Activated CD4-positive, alpha-beta memory T cell treated with anti-CD3 and anti-CD28 coated beads, Interleukin-2, amount 10 ng/mL, durations not matched to agents 7 days and 5 days (primary cell): ENCODE data around the gene JMJD1C. TPM values are rescaled to one million over a fixed set of nuclear protein-coding genes. Genes with fewer than 3 reads are reported as not detected.
A peak's percentile ranks its signal among the peaks of the same experiment; 100 is the strongest.

Experiments used
- CTCF ChIA-PET: fragments of 350-600 bp; sonication (Branson Sonifier 250); formaldehyde crosslinking; loops from one replicate; lab custom pipeline; 2021; ENCODE audit warnings: antibody characterized with exemption, inconsistent platforms; lab: Charles Lee
- POLR2A ChIA-PET: fragments of 350-600 bp; sonication (Branson Sonifier 250); formaldehyde crosslinking; loops from one replicate; lab custom pipeline; 2021; ENCODE audit warnings: antibody characterized with exemption; lab: Charles Lee
- DNase-seq: peaks from one replicate; pipeline ENCODE4 v3.0.0-alpha.2; 2020
- H3K27ac Mint-ChIP-seq: one replicate; pipeline ENCODE4 v1.8.0; 2021; ENCODE audit warnings: mild to moderate bottlenecking, mixed read lengths
- H3K27me3 Mint-ChIP-seq: one replicate; pipeline ENCODE4 v1.8.0; 2021; ENCODE audit warnings: mixed read lengths
- H3K36me3 Mint-ChIP-seq: one replicate; pipeline ENCODE4 v1.8.0; 2021; ENCODE audit warnings: low read depth, mixed read lengths
- H3K4me1 Mint-ChIP-seq: one replicate; pipeline ENCODE4 v1.8.0; 2021; ENCODE audit warnings: mixed read lengths
- H3K4me3 Mint-ChIP-seq: one replicate; pipeline ENCODE4 v1.8.0; 2021; ENCODE audit warnings: mild to moderate bottlenecking, mixed read lengths
- H3K9me3 Mint-ChIP-seq: one replicate; pipeline ENCODE4 v1.8.0; 2021; ENCODE audit warnings: mixed read lengths
- total RNA-seq, 2 experiments: library from RNA; stranded (reverse); gene quantifications; one replicate each; pipeline ENCODE4 v1.2.3, GENCODE V29; 2021

Gene JMJD1C
- total RNA-seq, 2 experiments from 2014 or later = 65.6 to 66.8 TPM

DNA sequence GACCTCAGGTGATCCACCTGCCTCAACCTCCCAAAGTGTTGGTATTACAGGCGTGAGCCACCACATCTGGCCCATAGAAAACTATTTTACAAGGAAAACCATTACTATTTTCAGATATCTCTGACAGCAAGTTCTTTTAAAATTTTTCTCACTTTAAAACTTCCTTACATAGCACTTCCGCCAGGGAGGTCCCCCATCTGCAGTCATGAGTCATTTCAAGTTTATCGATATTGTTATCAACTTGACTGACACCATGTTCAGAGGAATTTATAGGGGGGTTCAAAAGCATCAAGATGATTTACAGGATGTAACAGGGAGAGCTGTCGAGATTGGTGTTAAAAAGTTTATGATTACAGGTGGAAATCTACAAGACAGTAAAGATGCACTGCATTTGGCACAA, 243.8 kb downstream of the JMJD1C start:
- ChIA-PET CTCF (interaction anchor here (1.3 kb wide), 1 partner anchor 55 kb away, joined by 4 read pairs; no protein-coding TSS in a partner anchor), POLR2A (interaction anchor here (1.5 kb wide), 1 partner anchor 14 kb away, joined by 3 read pairs; no protein-coding TSS in a partner anchor)
- H3K36me3 Mint-ChIP-seq = peaks cover 5% of the 10 kb centered on the region
- DNase-seq = no peak
- no peaks in the 10 kb centered on the region for H3K27me3 Mint-ChIP-seq
- peak overlapping the region; percentile 74 for H3K27ac Mint-ChIP-seq
- H3K9me3 Mint-ChIP-seq = no peaks in the 10 kb centered on the region
- H3K4me3 Mint-ChIP-seq = no peak overlapping the region
- peaks cover 66% of the 10 kb centered on the region for H3K4me1 Mint-ChIP-seq

GRCh38 chr10:63219749-63220148, 246.0 kb downstream of the JMJD1C start:
- no peak for DNase-seq
- H3K27me3 Mint-ChIP-seq = no peaks in the 10 kb centered on the region

GRCh38 chr10:63217120-63217605, 248.6 kb downstream of the JMJD1C start:
- no peaks in the 10 kb centered on the region for H3K27me3 Mint-ChIP-seq
- H3K36me3 Mint-ChIP-seq = peaks cover 27% of the 10 kb centered on the region
- H3K9me3 Mint-ChIP-seq = no peaks in the 10 kb centered on the region
- POLR2A ChIA-PET = interaction anchor here (1.0 to 3.7 kb wide), 3 partner anchors 10 to 490 kb away, joined by 3 to 12 read pairs (median 3); no protein-coding TSS in a partner anchor
- no peak overlapping the region for H3K27ac Mint-ChIP-seq
- no peak for DNase-seq
- CTCF ChIA-PET = interaction anchor here (0.6 to 3.6 kb wide), 22 partner anchors 8 to 528 kb away, joined by 3 to 22 read pairs (median 4); partner anchors contain the start of gene JMJD1C
- no peak overlapping the region for H3K4me3 Mint-ChIP-seq
- H3K4me1 Mint-ChIP-seq = peaks cover 51% of the 10 kb centered on the region

More at GRCh38 chr10:63219749-63220148, 246.0 kb downstream of the JMJD1C start:
- ChIA-PET CTCF (no interaction called here), POLR2A (interaction anchor here (1.0 to 3.2 kb wide), 2 partner anchors 49 to 53 kb away, joined by 4 to 13 read pairs; no protein-coding TSS in a partner anchor)
- Mint-ChIP-seq H3K36me3 (peaks cover 9% of the 10 kb centered on the region), H3K27ac (no peak overlapping the region), H3K9me3 (no peaks in the 10 kb centered on the region), H3K4me1 (peaks cover 56% of the 10 kb centered on the region), H3K4me3 (no peak overlapping the region)

GRCh38 chr10:63214571-63214970, 251.2 kb downstream of the JMJD1C start:
- no peak for DNase-seq
- H3K27me3 Mint-ChIP-seq = no peaks in the 10 kb centered on the region
- ChIA-PET CTCF (interaction anchor here (1.3 to 3.0 kb wide), 3 partner anchors 10 to 505 kb away, joined by 5 to 8 read pairs (median 6); no protein-coding TSS in a partner anchor), POLR2A (interaction anchor here (1.0 kb wide), 1 partner anchor 307 kb away, joined by 3 read pairs; the partner anchor contains the start of gene REEP3)
- H3K36me3 Mint-ChIP-seq = peaks cover 45% of the 10 kb centered on the region
- H3K27ac Mint-ChIP-seq = no peak overlapping the region
- peaks cover 44% of the 10 kb centered on the region for H3K4me1 Mint-ChIP-seq
- no peaks in the 10 kb centered on the region for H3K9me3 Mint-ChIP-seq
- H3K4me3 Mint-ChIP-seq = no peak overlapping the region

- Mint-ChIP-seq H3K4me3 (no peak overlapping the region), H3K36me3 (peaks cover 50% of the 10 kb centered on the region), H3K27me3 (no peaks in the 10 kb centered on the region), H3K27ac (no peak overlapping the region), H3K9me3 (no peaks in the 10 kb centered on the region), H3K4me1 (peaks cover 40% of the 10 kb centered on the region)
- CTCF ChIA-PET = interaction anchor here (0.6 to 2.4 kb wide), 5 partner anchors 50 to 507 kb away, joined by 3 to 6 read pairs (median 3); no protein-coding TSS in a partner anchor
- no peak for DNase-seq
- POLR2A ChIA-PET = interaction anchor here (2.7 kb wide), 1 partner anchor 56 kb away, joined by 8 read pairs; no protein-coding TSS in a partner anchor
Observed at GRCh38 chr10:63213489-63213888, 252.3 kb downstream of the JMJD1C start.

DNA sequence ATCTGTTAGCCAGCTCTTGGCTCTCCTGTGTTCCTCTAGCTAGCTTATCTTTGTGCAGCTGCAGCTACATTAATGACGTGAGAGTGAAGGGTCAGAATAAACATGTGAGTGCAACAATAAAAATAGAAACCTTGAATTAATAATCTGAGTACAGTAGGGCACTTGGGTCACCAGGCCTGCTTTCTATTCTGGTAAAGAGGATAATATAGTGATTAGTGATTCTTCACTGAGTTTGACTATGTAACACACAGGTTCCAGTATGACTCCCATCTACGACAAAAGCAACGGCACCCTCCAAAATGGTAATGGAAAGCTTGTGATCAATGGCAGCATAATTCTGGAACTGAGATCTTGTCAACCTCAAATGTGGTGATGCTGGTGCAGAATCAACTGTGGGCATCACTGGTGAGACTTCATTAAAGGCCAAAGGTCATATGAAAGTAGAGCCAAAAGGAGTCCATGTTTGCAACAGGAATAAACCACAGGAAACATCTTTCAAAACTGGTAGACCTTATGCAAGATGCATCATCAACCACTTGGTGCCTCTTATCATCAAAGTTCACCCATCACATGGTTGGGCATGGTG, 255.1 kb downstream of the JMJD1C start:
- DNase-seq = no peak
- ChIA-PET POLR2A (interaction anchor here (0.7 to 0.9 kb wide), 2 partner anchors 15 to 58 kb away, joined by 3 read pairs; no protein-coding TSS in a partner anchor), CTCF (interaction anchor here (1.8 kb wide), 1 partner anchor 43 kb away, joined by 4 read pairs; no protein-coding TSS in a partner anchor)
- Mint-ChIP-seq H3K27me3 (no peaks in the 10 kb centered on the region), H3K4me1 (peaks cover 57% of the 10 kb centered on the region), H3K27ac (no peak overlapping the region), H3K9me3 (no peaks in the 10 kb centered on the region), H3K4me3 (no peak overlapping the region), H3K36me3 (peaks cover 67% of the 10 kb centered on the region)

DNA sequence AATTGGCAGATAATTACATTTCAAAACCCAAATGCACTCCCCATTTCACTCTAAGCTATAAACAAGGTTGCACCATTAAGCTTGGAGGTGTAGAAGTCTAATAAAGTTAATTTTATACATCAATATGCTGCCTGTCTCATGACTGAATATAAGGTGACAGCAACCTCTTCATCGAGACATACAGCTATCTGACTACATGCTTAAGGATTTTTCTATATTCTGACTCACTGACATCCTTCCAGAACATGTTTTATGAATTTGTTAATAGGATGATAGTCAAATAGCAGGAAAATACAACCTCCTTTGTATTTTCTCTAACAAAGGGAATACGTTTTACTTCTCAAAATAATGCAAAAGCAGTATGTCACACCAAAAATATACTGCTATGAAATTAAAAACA, 256.1 kb downstream of the JMJD1C start:
- Mint-ChIP-seq H3K36me3 (peaks cover 66% of the 10 kb centered on the region), H3K4me3 (no peak overlapping the region), H3K4me1 (peaks cover 61% of the 10 kb centered on the region), H3K27me3 (no peaks in the 10 kb centered on the region), H3K9me3 (no peaks in the 10 kb centered on the region), H3K27ac (no peak overlapping the region)
- no peak for DNase-seq
- ChIA-PET CTCF (no interaction called here), POLR2A (interaction anchor here (0.9 kb wide), 1 partner anchor 16 kb away, joined by 3 read pairs; no protein-coding TSS in a partner anchor)

DNA sequence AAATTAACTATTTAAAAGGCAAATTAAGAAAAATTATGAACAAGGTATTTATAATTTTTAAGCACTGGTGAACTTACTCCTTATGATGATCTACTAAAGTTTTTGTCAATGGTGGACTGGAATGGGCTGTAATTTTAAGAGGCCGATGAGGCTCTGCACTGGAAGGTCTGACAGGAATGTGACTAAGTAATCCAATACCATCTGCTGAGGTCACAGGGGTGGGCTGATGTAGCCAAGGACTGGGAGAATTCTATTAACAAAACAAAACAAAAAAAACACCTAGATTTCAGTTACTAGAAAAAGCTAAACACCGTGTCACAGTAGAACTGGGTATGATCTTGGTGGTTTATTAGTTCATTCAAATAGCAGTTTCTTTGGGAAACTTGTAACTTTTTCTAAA, 256.8 kb downstream of the JMJD1C start:
- H3K9me3 Mint-ChIP-seq = no peaks in the 10 kb centered on the region
- POLR2A ChIA-PET = no interaction called here
- H3K4me3 Mint-ChIP-seq = no peak overlapping the region
- peaks cover 60% of the 10 kb centered on the region for H3K36me3 Mint-ChIP-seq
- no peak overlapping the region for H3K27ac Mint-ChIP-seq
- no peaks in the 10 kb centered on the region for H3K27me3 Mint-ChIP-seq
- peaks cover 68% of the 10 kb centered on the region for H3K4me1 Mint-ChIP-seq
- CTCF ChIA-PET = no interaction called here
- DNase-seq = no peak

DNA sequence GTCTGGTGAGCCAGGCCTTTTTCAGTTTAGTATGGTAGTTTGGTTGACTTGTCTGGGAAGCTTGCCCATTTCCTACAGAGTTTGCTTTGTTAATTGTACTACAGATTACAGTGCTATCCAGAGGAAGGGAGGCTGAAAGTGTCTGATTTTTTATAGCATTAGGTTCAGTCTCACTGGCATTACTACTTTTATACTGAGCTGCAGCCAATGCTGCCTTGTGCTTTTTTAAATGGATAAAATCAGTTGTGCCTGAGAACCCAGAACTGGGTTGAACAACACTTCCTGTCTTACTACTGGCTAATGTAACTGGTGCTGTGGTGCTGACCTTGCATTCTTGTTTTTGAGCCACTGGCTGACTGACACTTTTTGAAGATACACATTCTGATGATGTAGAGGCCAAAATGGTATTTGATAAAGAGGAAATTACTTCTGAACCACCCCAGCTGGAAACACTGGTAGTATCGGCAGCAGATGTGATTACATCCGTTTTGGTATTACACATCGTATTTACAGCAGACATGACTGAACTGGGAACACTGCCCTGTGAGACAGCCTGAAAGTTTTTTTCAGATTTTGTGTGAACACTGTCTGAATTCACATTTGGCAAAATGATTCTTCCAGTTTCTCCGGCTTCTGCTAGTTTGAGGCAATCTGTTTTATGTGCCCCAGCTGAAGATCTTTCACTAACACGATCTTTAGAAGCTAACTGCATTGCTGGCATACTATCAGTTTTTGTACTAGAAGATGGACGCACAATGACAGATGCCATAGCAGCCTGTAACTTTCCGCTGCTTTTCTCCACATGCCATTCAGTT, 258.6 kb downstream of the JMJD1C start:
- POLR2A ChIA-PET = interaction anchor here (0.8 to 4.1 kb wide), 4 partner anchors 29 to 61 kb away, joined by 3 to 24 read pairs (median 4); no protein-coding TSS in a partner anchor
- peaks cover 53% of the 10 kb centered on the region for H3K36me3 Mint-ChIP-seq
- H3K4me3 Mint-ChIP-seq = no peak overlapping the region

GRCh38 chr10:63206576-63206975, 259.2 kb downstream of the JMJD1C start:
- peaks cover 60% of the 10 kb centered on the region for H3K4me1 Mint-ChIP-seq
- no peak for DNase-seq
- H3K27ac Mint-ChIP-seq = peak overlapping the region; percentile 82
- no peaks in the 10 kb centered on the region for H3K27me3 Mint-ChIP-seq
- POLR2A ChIA-PET = interaction anchor here (0.8 to 4.1 kb wide), 4 partner anchors 29 to 61 kb away, joined by 3 to 24 read pairs (median 4); no protein-coding TSS in a partner anchor
- H3K4me3 Mint-ChIP-seq = no peak overlapping the region
- peaks cover 49% of the 10 kb centered on the region for H3K36me3 Mint-ChIP-seq
- CTCF ChIA-PET = interaction anchor here (0.6 to 1.8 kb wide), 5 partner anchors 11 to 514 kb away, joined by 3 to 5 read pairs (median 3); no protein-coding TSS in a partner anchor
- no peaks in the 10 kb centered on the region for H3K9me3 Mint-ChIP-seq

More for the DNA sequence above, 258.6 kb downstream of the JMJD1C start:
- peak; percentile 42 for DNase-seq
- CTCF ChIA-PET = interaction anchor here (0.6 to 1.8 kb wide), 5 partner anchors 11 to 513 kb away, joined by 3 to 5 read pairs (median 3); no protein-coding TSS in a partner anchor
- no peaks in the 10 kb centered on the region for H3K27me3 Mint-ChIP-seq
- H3K9me3 Mint-ChIP-seq = no peaks in the 10 kb centered on the region
- peak overlapping the region; percentile 82 for H3K27ac Mint-ChIP-seq
- peaks cover 64% of the 10 kb centered on the region for H3K4me1 Mint-ChIP-seq

- H3K36me3 Mint-ChIP-seq = peaks cover 43% of the 10 kb centered on the region
- H3K4me1 Mint-ChIP-seq = peaks cover 49% of the 10 kb centered on the region
- CTCF ChIA-PET = interaction anchor here (1.3 to 1.6 kb wide), 3 partner anchors 11 to 424 kb away, joined by 3 to 8 read pairs (median 4); no protein-coding TSS in a partner anchor
- H3K27me3 Mint-ChIP-seq = no peaks in the 10 kb centered on the region
- no peaks in the 10 kb centered on the region for H3K9me3 Mint-ChIP-seq
- no peak for DNase-seq
- POLR2A ChIA-PET = interaction anchor here (4.1 kb wide), 1 partner anchor 63 kb away, joined by 24 read pairs; no protein-coding TSS in a partner anchor
- peak overlapping the region; percentile 28 for H3K27ac Mint-ChIP-seq
- H3K4me3 Mint-ChIP-seq = peak overlapping the region; percentile 79
Observed at GRCh38 chr10:63205421-63205820, 260.4 kb downstream of the JMJD1C start.
